HepG2 (cell line): ENCODE measurements around the gene TULP4. TPM values are rescaled to one million over a fixed set of nuclear protein-coding genes. Genes with fewer than 3 reads are reported as not detected.

ENCODE experiments used
- KLF15 ChIP-seq: sonication (generic); formaldehyde crosslinking; IDR thresholded peaks from 2 replicates; pipeline ENCODE4 v1.8.1; 2023; ENCODE audit warnings: borderline replicate concordance, mild to moderate bottlenecking, inconsistent platforms, missing genetic modification reagents, mixed read lengths
- ZMYM4 ChIP-seq: sonication (generic); formaldehyde crosslinking; IDR thresholded peaks from 2 replicates; pipeline ENCODE4 v1.8.1; 2023; ENCODE audit warnings: mild to moderate bottlenecking, missing genetic modification reagents
- ZNF670 ChIP-seq: sonication (generic); formaldehyde crosslinking; IDR thresholded peaks from 2 replicates; pipeline ENCODE4 v1.8.0; 2022; ENCODE audit warnings: mild to moderate bottlenecking, missing genetic modification reagents, borderline replicate concordance
- ZNF790 ChIP-seq: sonication (generic); formaldehyde crosslinking; IDR thresholded peaks from 2 replicates; pipeline ENCODE4 v1.8.0; 2022; ENCODE audit warnings: missing genetic modification reagents, mild to moderate bottlenecking, borderline replicate concordance
- polyA plus RNA-seq, 8 experiments: library from polyadenylated mRNA; depleted of rRNA in 3 of 8; stranded (reverse) in 7 of 8; unstranded in 1 of 8; fragments of >200 nt; fragmentation: Illumina TruSeq in 4 of 8; extraction: Trizol in 4 of 8; gene quantifications; 2 replicates each; pipeline versions ENCODE4 v1.2.1 to v1.2.3, GENCODE V29; 2011 to 2016; ENCODE audit warnings: low read depth in 4 of 8, missing spikeins in 1 of 8, mixed read lengths in 1 of 8; ENCODE audit not compliant: insufficient read depth in 1 of 8
- total RNA-seq, 5 experiments: library from RNA; depleted of rRNA; stranded (reverse); fragments of >200 nt; fragmentation: Illumina TruSeq; extraction: Trizol; gene quantifications; 2 replicates each; pipeline ENCODE4 v1.2.3, GENCODE V29; 2016; ENCODE audit warnings: low read depth in 1 of 5
- TF ChIP-seq, protein P1 (sequence below): sonication (generic); formaldehyde crosslinking; IDR thresholded peaks from 2 replicates; pipeline ENCODE4 v1.8.0; 2022; ENCODE audit warnings: mild to moderate bottlenecking, missing genetic modification reagents, moderate library complexity
- TF ChIP-seq, protein P2 (sequence below): sonication (generic); formaldehyde crosslinking; IDR thresholded peaks from 2 replicates; pipeline ENCODE4 v1.5.0; 2020; ENCODE audit warnings: mild to moderate bottlenecking, missing genetic modification reagents, borderline replicate concordance
- TF ChIP-seq, protein P3 (sequence below): sonication (generic); formaldehyde crosslinking; IDR thresholded peaks from 2 replicates; pipeline ENCODE4 v1.4.0; 2020; ENCODE audit warnings: missing genetic modification reagents, borderline replicate concordance
- TF ChIP-seq, protein P4 (sequence below): IDR thresholded peaks from 2 replicates; pipeline ENCODE4 v1.6.1; 2016; ENCODE audit warnings: missing genetic modification reagents, missing compliant biosample characterization

TULP4 gene
- total and polyA plus RNA-seq, 2 of the 13 experiments (the other 11 are each of a cell fraction or from before 2014, with no cell fraction given) = 21.1 to 122 TPM

- TF ChIP-seq ZNF790 (CRISPR knock-in tag) (no peak), ZMYM4 (CRISPR knock-in tag) (no peak), ZNF670 (no peak), KLF15 (CRISPR knock-in tag) (no peak)
- TF ChIP-seq, protein P1, sequence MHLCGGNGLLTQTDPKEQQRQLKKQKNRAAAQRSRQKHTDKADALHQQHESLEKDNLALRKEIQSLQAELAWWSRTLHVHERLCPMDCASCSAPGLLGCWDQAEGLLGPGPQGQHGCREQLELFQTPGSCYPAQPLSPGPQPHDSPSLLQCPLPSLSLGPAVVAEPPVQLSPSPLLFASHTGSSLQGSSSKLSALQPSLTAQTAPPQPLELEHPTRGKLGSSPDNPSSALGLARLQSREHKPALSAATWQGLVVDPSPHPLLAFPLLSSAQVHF (CRISPR knock-in tag) = no peak
- TF ChIP-seq, protein P2, sequence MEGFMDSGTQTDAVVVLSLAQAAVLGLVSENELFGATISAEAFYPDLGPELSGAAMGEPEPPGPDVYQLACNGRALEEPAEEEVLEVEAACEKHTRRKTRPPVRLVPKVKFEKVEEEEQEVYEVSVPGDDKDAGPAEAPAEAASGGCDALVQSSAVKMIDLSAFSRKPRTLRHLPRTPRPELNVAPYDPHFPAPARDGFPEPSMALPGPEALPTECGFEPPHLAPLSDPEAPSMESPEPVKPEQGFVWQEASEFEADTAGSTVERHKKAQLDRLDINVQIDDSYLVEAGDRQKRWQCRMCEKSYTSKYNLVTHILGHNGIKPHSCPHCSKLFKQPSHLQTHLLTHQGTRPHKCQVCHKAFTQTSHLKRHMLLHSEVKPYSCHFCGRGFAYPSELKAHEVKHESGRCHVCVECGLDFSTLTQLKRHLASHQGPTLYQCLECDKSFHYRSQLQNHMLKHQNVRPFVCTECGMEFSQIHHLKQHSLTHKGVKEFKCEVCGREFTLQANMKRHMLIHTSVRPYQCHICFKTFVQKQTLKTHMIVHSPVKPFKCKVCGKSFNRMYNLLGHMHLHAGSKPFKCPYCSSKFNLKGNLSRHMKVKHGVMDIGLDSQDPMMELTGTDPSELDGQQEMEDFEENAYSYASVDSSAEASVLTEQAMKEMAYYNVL (CRISPR knock-in tag) = no peak
- TF ChIP-seq, protein P3, sequence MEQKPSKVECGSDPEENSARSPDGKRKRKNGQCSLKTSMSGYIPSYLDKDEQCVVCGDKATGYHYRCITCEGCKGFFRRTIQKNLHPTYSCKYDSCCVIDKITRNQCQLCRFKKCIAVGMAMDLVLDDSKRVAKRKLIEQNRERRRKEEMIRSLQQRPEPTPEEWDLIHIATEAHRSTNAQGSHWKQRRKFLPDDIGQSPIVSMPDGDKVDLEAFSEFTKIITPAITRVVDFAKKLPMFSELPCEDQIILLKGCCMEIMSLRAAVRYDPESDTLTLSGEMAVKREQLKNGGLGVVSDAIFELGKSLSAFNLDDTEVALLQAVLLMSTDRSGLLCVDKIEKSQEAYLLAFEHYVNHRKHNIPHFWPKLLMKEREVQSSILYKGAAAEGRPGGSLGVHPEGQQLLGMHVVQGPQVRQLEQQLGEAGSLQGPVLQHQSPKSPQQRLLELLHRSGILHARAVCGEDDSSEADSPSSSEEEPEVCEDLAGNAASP = no peak
- TF ChIP-seq, protein P4, sequence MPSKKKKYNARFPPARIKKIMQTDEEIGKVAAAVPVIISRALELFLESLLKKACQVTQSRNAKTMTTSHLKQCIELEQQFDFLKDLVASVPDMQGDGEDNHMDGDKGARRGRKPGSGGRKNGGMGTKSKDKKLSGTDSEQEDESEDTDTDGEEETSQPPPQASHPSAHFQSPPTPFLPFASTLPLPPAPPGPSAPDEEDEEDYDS (CRISPR knock-in tag) = no peak
Observed at GRCh38 chr6:158416883-158417759, 104.9 kb downstream of the TULP4 start (continued).
